AG09319 (cell line): ENCODE results near the gene MAST4.

ENCODE experiments used
- DNase-seq: peaks from one replicate; pipeline ENCODE4 v3.0.0-alpha.2; 2010; ENCODE audit warnings: low read depth; ENCODE audit errors: extremely low read depth
- TF ChIP-seq, protein P1 (sequence below): IDR thresholded peaks from 2 replicates; pipeline ENCODE4 v1.5.1; 2011; ENCODE audit warnings: low read depth, mild to moderate bottlenecking, inconsistent platforms, low read length, moderate library complexity

MAST4 gene

DNA sequence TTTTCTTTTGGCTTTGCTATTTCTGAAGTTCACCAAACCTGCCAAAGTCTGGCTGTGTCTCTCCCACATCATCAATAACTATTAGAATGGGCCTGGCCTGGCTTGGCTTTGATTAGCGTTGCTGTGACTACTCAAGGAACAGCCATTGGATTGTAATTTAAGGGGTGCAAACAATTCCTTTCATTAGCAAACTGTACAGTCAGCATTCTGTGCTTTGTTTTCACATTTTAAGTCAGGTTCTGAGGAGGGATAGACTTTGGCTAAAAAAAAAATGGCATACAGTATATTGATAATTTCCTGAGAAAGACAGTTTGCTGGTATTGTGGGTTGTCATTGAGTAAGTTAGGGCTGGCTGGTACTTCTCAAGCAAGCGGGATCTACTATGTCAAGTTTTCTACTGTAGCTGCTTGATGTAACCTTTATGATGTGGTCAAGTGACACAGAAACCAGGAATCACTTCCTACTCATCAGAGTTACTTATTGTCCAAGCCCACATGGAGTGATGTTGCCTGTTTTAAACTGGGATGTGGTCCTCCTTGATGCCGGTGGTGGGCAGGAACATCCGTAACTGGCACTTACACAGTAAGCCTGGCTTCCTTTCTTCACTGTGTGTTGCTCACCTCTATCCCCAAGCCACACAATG, 439.0 kb downstream of the MAST4 start:
- no peak for DNase-seq
- TF ChIP-seq, protein P1, sequence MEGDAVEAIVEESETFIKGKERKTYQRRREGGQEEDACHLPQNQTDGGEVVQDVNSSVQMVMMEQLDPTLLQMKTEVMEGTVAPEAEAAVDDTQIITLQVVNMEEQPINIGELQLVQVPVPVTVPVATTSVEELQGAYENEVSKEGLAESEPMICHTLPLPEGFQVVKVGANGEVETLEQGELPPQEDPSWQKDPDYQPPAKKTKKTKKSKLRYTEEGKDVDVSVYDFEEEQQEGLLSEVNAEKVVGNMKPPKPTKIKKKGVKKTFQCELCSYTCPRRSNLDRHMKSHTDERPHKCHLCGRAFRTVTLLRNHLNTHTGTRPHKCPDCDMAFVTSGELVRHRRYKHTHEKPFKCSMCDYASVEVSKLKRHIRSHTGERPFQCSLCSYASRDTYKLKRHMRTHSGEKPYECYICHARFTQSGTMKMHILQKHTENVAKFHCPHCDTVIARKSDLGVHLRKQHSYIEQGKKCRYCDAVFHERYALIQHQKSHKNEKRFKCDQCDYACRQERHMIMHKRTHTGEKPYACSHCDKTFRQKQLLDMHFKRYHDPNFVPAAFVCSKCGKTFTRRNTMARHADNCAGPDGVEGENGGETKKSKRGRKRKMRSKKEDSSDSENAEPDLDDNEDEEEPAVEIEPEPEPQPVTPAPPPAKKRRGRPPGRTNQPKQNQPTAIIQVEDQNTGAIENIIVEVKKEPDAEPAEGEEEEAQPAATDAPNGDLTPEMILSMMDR, result no peak

DNA sequence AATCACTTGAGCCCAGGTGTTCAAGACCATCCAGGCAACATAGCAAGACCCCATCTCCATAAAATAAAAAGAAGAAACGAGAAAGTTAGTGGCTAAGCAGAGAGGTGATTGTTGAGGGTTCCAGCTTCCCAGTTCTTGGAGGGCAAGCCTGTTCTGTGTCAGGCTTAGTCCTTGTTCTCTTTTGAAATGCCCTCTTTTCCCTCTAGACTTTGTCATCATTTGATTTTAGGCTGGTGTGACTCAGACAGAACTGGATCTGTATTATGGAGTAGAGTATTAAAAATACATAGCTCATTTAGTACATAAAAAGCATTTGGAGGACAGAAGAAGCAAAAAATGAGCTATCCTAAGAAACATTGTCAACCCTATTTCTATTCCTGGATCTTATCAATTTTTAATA, 441.0 kb downstream of the MAST4 start:
- TF ChIP-seq, protein P1, result no peak
- DNase-seq, result no peak

DNA sequence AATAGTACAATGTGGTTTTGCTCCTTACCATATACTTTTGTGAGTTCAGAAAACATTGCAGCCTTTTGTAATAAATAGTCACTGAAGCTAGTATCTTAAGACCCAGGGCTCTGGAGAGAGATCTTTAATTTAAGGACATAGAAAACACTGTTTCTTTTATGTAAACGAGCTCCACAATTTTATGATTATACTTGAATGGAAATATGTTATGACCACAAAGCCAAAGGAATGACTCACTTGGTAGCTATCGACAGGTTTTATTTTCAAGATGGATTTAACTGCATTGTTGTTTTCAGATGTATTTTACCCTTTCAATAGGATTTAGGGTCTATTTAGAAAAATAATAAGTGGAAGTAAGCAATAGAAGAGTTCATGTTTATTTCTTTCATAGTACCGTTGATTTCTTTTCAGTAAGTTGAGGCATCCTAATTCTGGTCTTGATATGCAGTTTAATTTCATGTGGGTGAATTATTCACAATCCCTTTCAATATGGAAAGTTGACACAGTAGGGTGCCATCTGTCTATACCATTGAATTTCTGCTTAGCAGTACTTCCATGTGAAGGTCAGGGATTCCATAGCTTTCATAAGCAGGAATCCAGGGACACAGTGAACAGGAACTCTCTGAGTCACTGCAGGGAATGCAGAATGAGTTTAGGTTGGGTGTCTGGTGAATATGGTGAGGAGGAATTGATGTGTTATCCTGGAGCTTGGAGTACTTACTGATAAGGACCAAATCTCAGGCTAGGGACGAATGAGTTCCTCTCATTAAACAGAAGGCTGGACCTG, 442.8 kb downstream of the MAST4 start:
- DNase-seq, result no peak
- TF ChIP-seq, protein P1, result no peak

DNA sequence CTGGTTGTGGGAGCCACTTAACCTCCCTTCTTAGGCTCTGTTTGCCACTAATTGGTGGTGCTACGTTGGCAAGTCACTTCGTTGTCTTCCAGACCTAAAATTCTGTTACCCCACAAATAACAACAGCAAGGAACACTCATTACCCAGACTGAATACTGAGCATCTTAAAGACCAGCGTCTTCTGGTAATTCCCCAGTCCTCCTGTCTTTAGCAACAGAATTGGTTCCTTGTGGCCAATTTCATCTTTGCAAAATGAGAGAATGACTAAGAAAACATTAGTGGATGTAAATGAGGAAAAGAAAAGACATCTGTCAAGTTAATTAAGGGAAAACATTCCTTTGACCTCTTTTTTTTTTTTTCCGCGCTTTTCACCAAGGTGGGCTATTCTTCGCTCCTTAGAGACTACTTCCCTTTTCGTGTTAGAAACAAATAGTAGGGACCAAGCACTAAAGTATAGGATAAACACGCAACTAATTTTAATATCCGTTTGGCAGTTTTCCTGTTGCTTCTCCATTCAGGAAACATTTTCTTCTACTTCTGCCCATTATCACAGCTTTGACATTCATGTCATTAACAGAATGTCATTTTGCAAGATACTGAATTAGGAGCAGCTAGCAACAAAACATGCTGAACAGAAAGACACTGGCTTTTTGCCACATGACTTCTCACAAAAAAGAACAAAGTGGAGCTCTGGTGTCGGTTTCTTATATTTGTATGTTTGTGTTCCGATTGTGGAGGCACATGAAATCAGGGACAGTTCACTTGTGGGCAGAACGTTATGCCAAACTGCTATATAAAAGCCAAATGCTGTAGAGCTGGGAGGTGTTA, 446.2 kb downstream of the MAST4 start:
- DNase-seq, result no peak
- TF ChIP-seq, protein P1, result no peak

DNA sequence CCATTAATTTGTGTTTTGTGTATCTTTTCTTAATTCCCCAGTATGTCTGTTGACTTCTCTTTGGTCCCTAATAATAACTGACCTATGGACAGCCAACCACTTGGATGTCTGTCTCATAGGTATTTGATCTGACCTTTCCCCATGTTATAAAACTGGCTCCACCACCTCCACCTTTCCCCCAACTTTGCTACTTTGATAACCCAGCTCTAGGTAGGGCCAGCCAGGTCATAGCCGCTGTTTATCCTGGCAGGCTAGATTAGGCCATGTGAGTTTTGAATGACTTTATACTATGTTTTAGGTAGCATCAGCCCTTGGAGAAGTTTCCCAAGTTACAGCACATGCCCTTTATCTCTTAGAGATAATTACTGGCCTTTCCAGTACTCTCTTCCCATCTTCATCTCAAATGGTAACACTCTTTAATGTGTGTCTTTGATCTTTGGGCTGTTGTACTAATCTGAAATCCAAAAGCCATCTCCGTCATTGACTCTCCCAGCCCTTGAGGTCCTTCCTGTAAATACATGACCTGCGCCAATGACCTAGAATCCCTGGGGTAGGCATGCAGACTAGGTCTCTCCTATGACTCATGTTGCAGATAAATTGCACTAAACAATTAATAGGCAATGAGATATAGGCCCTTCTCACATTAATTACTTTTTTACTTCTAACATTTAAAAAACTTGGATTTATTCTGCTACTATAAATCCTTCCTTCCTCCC, 447.8 kb downstream of the MAST4 start:
- DNase-seq, result no peak
- TF ChIP-seq, protein P1, result no peak

DNA sequence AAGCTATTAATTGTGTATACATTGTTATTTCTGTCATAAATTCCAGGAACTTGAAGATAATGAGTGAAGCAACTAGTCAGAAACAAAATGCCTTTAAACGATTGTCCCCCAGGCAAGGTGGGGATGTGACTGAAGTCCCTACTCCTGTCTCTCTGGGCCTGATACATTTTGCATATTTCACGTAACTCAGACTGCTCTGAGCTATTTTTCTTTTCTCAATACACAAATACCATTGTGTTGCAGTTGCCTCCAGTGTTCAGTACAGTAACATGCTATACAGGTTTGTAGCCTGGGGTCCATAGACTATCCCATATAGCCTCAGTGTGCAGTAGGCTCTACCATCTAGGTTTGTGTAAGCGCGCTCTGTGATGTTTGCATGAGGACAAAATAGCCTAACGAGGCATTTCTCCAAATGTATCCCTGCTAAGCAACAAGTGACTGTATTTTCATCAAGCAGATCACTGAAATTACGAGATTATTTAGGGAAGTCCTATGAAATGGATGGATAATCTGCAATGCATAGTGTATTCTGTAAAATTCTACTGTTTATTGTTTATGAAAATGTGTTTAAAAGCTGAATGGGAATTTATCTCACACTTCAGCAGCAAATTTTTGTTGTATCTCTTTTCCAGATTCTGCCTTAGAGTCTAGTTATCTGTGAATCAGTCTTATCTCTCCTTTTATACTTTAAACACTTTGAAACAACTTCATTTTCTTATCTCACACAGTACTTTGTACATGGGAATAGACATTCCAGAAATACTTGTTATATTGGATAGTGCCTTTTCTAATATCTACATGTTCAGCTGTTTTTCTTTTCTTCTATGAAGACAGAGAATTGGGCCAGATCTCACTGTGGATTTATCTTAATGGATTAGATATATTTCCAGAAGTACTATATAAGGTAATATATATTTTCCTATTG, 449.9 kb downstream of the MAST4 start:
- DNase-seq, result no peak
- TF ChIP-seq, protein P1, result no peak
